H9 (cell line): ENCODE data around the gene CHCHD6. TPM values are rescaled to one million over a fixed set of nuclear protein-coding genes. Genes with fewer than 3 reads are reported as not detected.

ENCODE experiments used
- DNase-seq: peaks from one replicate; pipeline ENCODE4 v3.0.0-alpha.2; 2017
- H2AFZ ChIP-seq: one replicate; pipeline ENCODE4 v1.6.1; 2013; ENCODE audit warnings: mild to moderate bottlenecking, low read length, control low read depth, moderate library complexity
- H2AK5ac ChIP-seq: 2 replicates; pipeline ENCODE4 v1.6.1; 2013; ENCODE audit warnings: low read length, control low read depth, mixed read lengths; ENCODE audit not compliant: insufficient read length
- H2BK120ac ChIP-seq: one replicate; pipeline ENCODE4 v1.6.1; 2013; ENCODE audit warnings: low read depth, mild to moderate bottlenecking, low read length, control low read depth, inconsistent platforms; ENCODE audit not compliant: poor library complexity, severe bottlenecking
- H2BK12ac ChIP-seq: 2 replicates; pipeline ENCODE4 v1.6.1; 2013; ENCODE audit warnings: low read length, control low read depth, mixed read lengths, low read depth; ENCODE audit not compliant: insufficient read length
- H2BK15ac ChIP-seq: 2 replicates; pipeline ENCODE4 v1.6.1; 2013; ENCODE audit warnings: low read depth, low read length, control low read depth
- H2BK20ac ChIP-seq: one replicate; pipeline ENCODE4 v1.6.1; 2013; ENCODE audit warnings: low read depth, mild to moderate bottlenecking, low read length, control low read depth, inconsistent platforms; ENCODE audit not compliant: poor library complexity, severe bottlenecking
- H2BK5ac ChIP-seq: 2 replicates; pipeline ENCODE4 v1.6.1; 2013; ENCODE audit warnings: low read length, control low read depth, mixed read lengths; ENCODE audit not compliant: insufficient read length
- H3K14ac ChIP-seq: 2 replicates; pipeline ENCODE4 v1.6.1; 2013; ENCODE audit warnings: low read length, control low read depth; ENCODE audit not compliant: insufficient read depth
- H3K18ac ChIP-seq: 2 replicates; pipeline ENCODE4 v1.6.1; 2013; ENCODE audit warnings: low read depth, mild to moderate bottlenecking, mixed read lengths, low read length, control low read depth; ENCODE audit not compliant: insufficient read length
- H3K23ac ChIP-seq: 2 replicates; pipeline ENCODE4 v1.6.1; 2013; ENCODE audit warnings: low read length, control low read depth, mixed read lengths, low read depth; ENCODE audit not compliant: insufficient read length
- H3K23me2 ChIP-seq: 2 replicates; pipeline ENCODE4 v1.6.1; 2013; ENCODE audit warnings: low read depth, mild to moderate bottlenecking, mixed read lengths, low read length, control low read depth; ENCODE audit not compliant: insufficient read length, poor library complexity, severe bottlenecking
- H3K27ac ChIP-seq: 2 replicates; pipeline ENCODE4 v1.5.1; 2013; ENCODE audit warnings: low read length, control low read depth, mixed read lengths, low read depth; ENCODE audit not compliant: insufficient read length
- H3K27me3 ChIP-seq: 2 replicates; pipeline ENCODE4 v1.6.1; 2013; ENCODE audit warnings: low read length, control low read depth, inconsistent platforms; ENCODE audit not compliant: insufficient read depth
- H3K4ac ChIP-seq: 2 replicates; pipeline ENCODE4 v1.6.1; 2013; ENCODE audit warnings: low read depth, mild to moderate bottlenecking, control low read depth, inconsistent platforms, low read length, moderate library complexity
- H3K4me1 ChIP-seq: 2 replicates; pipeline ENCODE4 v1.6.1; 2013; ENCODE audit warnings: low read length, control low read depth, inconsistent platforms; ENCODE audit not compliant: insufficient read depth
- H3K4me2 ChIP-seq: 2 replicates; pipeline ENCODE4 v1.6.1; 2013; ENCODE audit warnings: low read length, control low read depth, mixed read lengths; ENCODE audit not compliant: insufficient read length, insufficient read depth
- H3K56ac ChIP-seq: 2 replicates; pipeline ENCODE4 v1.6.1; 2013; ENCODE audit warnings: low read depth, mild to moderate bottlenecking, mixed read lengths, low read length, control low read depth; ENCODE audit not compliant: insufficient read length
- H3K79me1 ChIP-seq: 2 replicates; pipeline ENCODE4 v1.6.1; 2013; ENCODE audit warnings: low read depth, mild to moderate bottlenecking, moderate library complexity, low read length, control low read depth, inconsistent platforms; ENCODE audit not compliant: insufficient read depth, poor library complexity, severe bottlenecking
- H3K79me2 ChIP-seq: 2 replicates; pipeline ENCODE4 v1.6.1; 2013; ENCODE audit warnings: low read length, control low read depth, inconsistent platforms; ENCODE audit not compliant: insufficient read depth
- H3K9ac ChIP-seq: 2 replicates; pipeline ENCODE4 v1.6.1; 2013; ENCODE audit warnings: low read length, control low read depth, mixed read lengths; ENCODE audit not compliant: insufficient read length; ENCODE audit errors: extremely low read depth
- H3K9me3 ChIP-seq: one replicate; pipeline ENCODE4 v1.6.1; 2013; ENCODE audit warnings: low read depth, low read length, inconsistent platforms; ENCODE audit not compliant: control insufficient read depth
- H3T11ph ChIP-seq: one replicate; pipeline ENCODE4 v1.6.1; 2013; ENCODE audit warnings: mild to moderate bottlenecking, low read length, control low read depth, inconsistent platforms
- H4K20me1 ChIP-seq: one replicate; pipeline ENCODE4 v1.6.1; 2013; ENCODE audit not compliant: control insufficient read depth, insufficient read length, insufficient read depth
- H4K5ac ChIP-seq: 2 replicates; pipeline ENCODE4 v1.6.1; 2013; ENCODE audit warnings: low read depth, mild to moderate bottlenecking, mixed read lengths, low read length, control low read depth; ENCODE audit not compliant: insufficient read length
- H4K8ac ChIP-seq: replicated peaks from 2 replicates; pipeline ENCODE4 v1.6.1; 2013; ENCODE audit warnings: low read length, control low read depth, mixed read lengths, low read depth; ENCODE audit not compliant: insufficient read length
- H4K91ac ChIP-seq: 2 replicates; pipeline ENCODE4 v1.6.1; 2013; ENCODE audit warnings: low read depth, mild to moderate bottlenecking, moderate library complexity, mixed read lengths, low read length, control low read depth; ENCODE audit not compliant: insufficient read length
- H3K27ac Mint-ChIP-seq, 3 experiments: 2 replicates in 2 of 3; 3 replicates in 1 of 3; pipeline ENCODE4 v1.8.0; 2020 to 2021; ENCODE audit warnings: mixed read lengths in 3 of 3, mild to moderate bottlenecking in 1 of 3, moderate library complexity in 1 of 3
- H3K27me3 Mint-ChIP-seq: 2 replicates; pipeline ENCODE4 v1.8.0; 2021; ENCODE audit warnings: low read depth, mild to moderate bottlenecking, moderate library complexity, mixed read lengths
- H3K36me3 Mint-ChIP-seq, 3 experiments: 2 replicates in 2 of 3; 3 replicates in 1 of 3; pipeline ENCODE4 v1.8.0; 2020 to 2021; ENCODE audit warnings: low read depth in 3 of 3, mixed read lengths in 3 of 3; ENCODE audit not compliant: insufficient read depth in 1 of 3
- H3K4me1 Mint-ChIP-seq, 2 experiments: 2 replicates each; pipeline ENCODE4 v1.8.0; 2020; ENCODE audit warnings: mixed read lengths in 2 of 2
- H3K4me3 Mint-ChIP-seq, 2 experiments: 2 replicates in 1 of 2; 3 replicates in 1 of 2; pipeline ENCODE4 v1.8.0; 2020 to 2021; ENCODE audit warnings: mild to moderate bottlenecking in 2 of 2, mixed read lengths in 2 of 2, moderate library complexity in 1 of 2
- H3K9me3 Mint-ChIP-seq, 2 experiments: 2 replicates in 1 of 2; 3 replicates in 1 of 2; pipeline ENCODE4 v1.8.0; 2020; ENCODE audit warnings: mild to moderate bottlenecking in 2 of 2, mixed read lengths in 2 of 2, moderate library complexity in 1 of 2
- CTCF ChIP-seq: fragments of 200-600 bp; sonication (generic); conservative IDR thresholded peaks from 3 replicates; pipeline ENCODE4 v1.8.0; 2021; ENCODE audit warnings: antibody characterized with exemption, mild to moderate bottlenecking
- WGBS: extraction: QIAGEN DNeasy Blood & Tissue Kit; methylation state at CpG from one replicate; pipeline ENCODE4 v1.1.7; 2013; ENCODE audit warnings: missing lambda C conversion rate, low lambda C conversion rate, mixed read lengths; ENCODE audit not compliant: insufficient read length; ENCODE audit errors: extremely low coverage; 5-methylcytosine and 5-hydroxymethylcytosine counted together
- total RNA-seq: library from RNA; stranded (reverse); gene quantifications from 2 replicates; pipeline ENCODE4 v1.2.1, GENCODE V29; 2021

Gene CHCHD6
- total RNA-seq, 1 experiment from 2014 or later = 34.2 TPM

- no peak overlapping the region for H4K5ac ChIP-seq
- H3K79me2 ChIP-seq = no peaks in the 10 kb centered on the region
- Mint-ChIP-seq H3K27me3 (no peaks in the 10 kb centered on the region), H3K9me3 (no peaks in the 10 kb centered on the region), H3K4me3 (no peak overlapping the region), H3K27ac (peak overlapping the region in 1 of 3 experiments; percentile 45; a peak in 1 of 7 replicates), H3K36me3 (no peaks in the 10 kb centered on the region), H3K4me1 (peaks cover 0 to 4% of the 10 kb centered on the region in 2 experiments; a peak in 1 of 4 replicates)
- no peak overlapping the region for H3K14ac ChIP-seq
- H3K23ac ChIP-seq = no peak overlapping the region
- no peak overlapping the region for H2AK5ac ChIP-seq
- H3K27ac ChIP-seq = no peak overlapping the region
- no peak overlapping the region for H2BK15ac ChIP-seq
- no peak overlapping the region for H4K8ac ChIP-seq
- H4K91ac ChIP-seq = no peak overlapping the region
- H3K9me3 ChIP-seq = no peaks in the 10 kb centered on the region
- no peak overlapping the region for H3K4me2 ChIP-seq
- H3K4ac ChIP-seq = no peak overlapping the region
- no peak overlapping the region for H3K9ac ChIP-seq
- H2BK120ac ChIP-seq = no peak overlapping the region
- no peak overlapping the region for H3K18ac ChIP-seq
- no peak for TF ChIP-seq CTCF
- H2AFZ ChIP-seq = no peak overlapping the region
- H3K79me1 ChIP-seq = no peaks in the 10 kb centered on the region
- H2BK12ac ChIP-seq = no peak overlapping the region
- H3K4me1 ChIP-seq = no peaks in the 10 kb centered on the region
- no peak overlapping the region for H2BK20ac ChIP-seq
- H3K23me2 ChIP-seq = no peaks in the 10 kb centered on the region
- H3K27me3 ChIP-seq = no peaks in the 10 kb centered on the region
- H3T11ph ChIP-seq = no peak overlapping the region
- no peak overlapping the region for H2BK5ac ChIP-seq
- no peak for DNase-seq
- no CpG with 5 or more reads among the region's 9 CpGs for WGBS
- H4K20me1 ChIP-seq = no peaks in the 10 kb centered on the region
- no peak overlapping the region for H3K56ac ChIP-seq
Measured at GRCh38 chr3:126931806-126932187, 227.8 kb downstream of the CHCHD6 start.
